Suprapubic skin (tissue), 4 donors: ENCODE results near the gene C14orf93. TPM values are rescaled to one million over a fixed set of nuclear protein-coding genes. Genes with fewer than 3 reads are reported as not detected.
A peak's percentile ranks its signal among the peaks of the same experiment; 100 is the strongest.

Experiments
- DNase-seq, 2 donors: peaks; one replicate each; pipeline ENCODE4 v3.0.0-alpha.2; 2019; ENCODE audit warnings: low spot score in 2 of 2
- H3K27ac ChIP-seq: fragments of 200-600 bp; sonication (generic); one replicate; pipeline ENCODE4 v1.5.1; 2019
- H3K27me3 ChIP-seq: fragments of 200-600 bp; sonication (generic); one replicate; pipeline ENCODE4 v1.5.1; 2019
- H3K36me3 ChIP-seq: fragments of 200-600 bp; sonication (generic); one replicate; pipeline ENCODE4 v1.5.1; 2019
- H3K4me1 ChIP-seq: fragments of 200-600 bp; sonication (generic); one replicate; pipeline ENCODE4 v1.5.1; 2019
- H3K4me3 ChIP-seq: fragments of 200-600 bp; sonication (generic); one replicate; pipeline ENCODE4 v1.5.1; 2019; ENCODE audit warnings: mild to moderate bottlenecking
- H3K9me3 ChIP-seq: fragments of 200-600 bp; sonication (generic); one replicate; pipeline ENCODE4 v1.5.1; 2019
- EP300 ChIP-seq: sonication (generic); formaldehyde crosslinking; IDR thresholded peaks from one replicate; pipeline ENCODE4 v1.6.1; 2017; ENCODE audit warnings: antibody characterized with exemption
- POLR2A ChIP-seq, 2 donors: fragments of 450-650 bp; IDR thresholded peaks; one replicate each; pipeline ENCODE4 v1.6.1; 2017; ENCODE audit warnings: antibody characterized with exemption in 2 of 2, mild to moderate bottlenecking in 2 of 2, moderate library complexity in 2 of 2
- POLR2AphosphoS5 ChIP-seq, 3 donors: sonication (generic); formaldehyde crosslinking; IDR thresholded peaks; one replicate each; pipeline ENCODE4 v1.6.1; 2017; ENCODE audit warnings: antibody characterized with exemption in 3 of 3
- WGBS: methylation state at CpG from one replicate; pipeline ENCODE4 v1.1.5; 2018; 5-methylcytosine and 5-hydroxymethylcytosine counted together
- total RNA-seq, 4 donors: library from RNA; depleted of rRNA; stranded (reverse); fragments of >200 nt; gene quantifications; one replicate each; pipeline ENCODE4 v1.1.0, GENCODE V29; 2016
- TF ChIP-seq, protein P1 (sequence below), 2 donors: fragments of 200-600 bp in 1 of 2; fragments of 450-650 bp in 1 of 2; sonication (generic) in 1 of 2; IDR thresholded peaks; one replicate each; pipeline ENCODE4 v1.5.1; 2016 to 2019; ENCODE audit warnings: antibody characterized with exemption in 2 of 2, mild to moderate bottlenecking in 1 of 2, moderate library complexity in 1 of 2

The C14orf93 gene
- total RNA-seq, 4 donors from 2014 or later: 19.1 to 32.9 (median 24.3) TPM

DNA sequence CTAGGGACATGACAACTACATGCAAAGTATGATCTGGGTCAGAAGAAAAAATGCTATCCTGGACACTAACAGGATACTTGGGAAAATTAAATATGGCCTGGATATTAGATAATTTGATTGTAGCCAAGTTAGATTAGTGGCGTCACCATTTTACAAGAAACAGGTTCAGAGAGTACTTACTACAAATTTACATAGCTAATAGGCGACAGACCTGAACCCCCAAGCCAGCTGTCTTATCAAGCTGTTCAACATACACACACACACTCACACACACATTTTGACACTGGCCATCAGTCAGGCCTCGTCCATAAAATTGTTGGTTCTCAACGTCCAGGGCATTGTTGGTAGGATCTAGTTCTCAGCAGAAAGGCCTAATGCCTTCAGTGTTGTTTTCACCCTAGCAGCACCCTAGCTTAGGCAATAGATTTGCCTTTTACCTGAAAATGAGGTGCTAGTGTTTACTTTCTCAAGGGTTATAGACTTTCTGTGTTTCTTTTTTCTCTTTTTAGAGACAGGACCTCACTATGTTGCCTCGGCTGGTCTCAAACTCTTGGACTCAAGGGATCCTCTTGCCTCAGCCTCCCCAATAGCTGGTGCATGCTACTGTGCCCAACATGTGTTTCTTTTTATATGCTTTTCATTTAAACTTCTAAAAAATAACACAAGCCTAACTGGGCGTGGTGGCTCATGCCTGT lies 3.3 kb upstream of the C14orf93 start:
- H3K4me3 ChIP-seq: no peak overlapping the region
- peaks cover 22% of the 10 kb centered on the region for H3K4me1 ChIP-seq
- no peak overlapping the region for H3K27ac ChIP-seq
- H3K9me3 ChIP-seq: no peaks in the 10 kb centered on the region
- WGBS: 84% methylated on average over 6 of the region's 6 CpGs
- no peaks in the 10 kb centered on the region for H3K36me3 ChIP-seq
- H3K27me3 ChIP-seq: no peaks in the 10 kb centered on the region
- DNase-seq: no peak
- TF ChIP-seq POLR2A (IDR thresholded peaks at IDR 0.05) (no peak), EP300 (no peak), POLR2AphosphoS5 (IDR thresholded peaks at IDR 0.05) (no peak)
- TF ChIP-seq, protein P1, sequence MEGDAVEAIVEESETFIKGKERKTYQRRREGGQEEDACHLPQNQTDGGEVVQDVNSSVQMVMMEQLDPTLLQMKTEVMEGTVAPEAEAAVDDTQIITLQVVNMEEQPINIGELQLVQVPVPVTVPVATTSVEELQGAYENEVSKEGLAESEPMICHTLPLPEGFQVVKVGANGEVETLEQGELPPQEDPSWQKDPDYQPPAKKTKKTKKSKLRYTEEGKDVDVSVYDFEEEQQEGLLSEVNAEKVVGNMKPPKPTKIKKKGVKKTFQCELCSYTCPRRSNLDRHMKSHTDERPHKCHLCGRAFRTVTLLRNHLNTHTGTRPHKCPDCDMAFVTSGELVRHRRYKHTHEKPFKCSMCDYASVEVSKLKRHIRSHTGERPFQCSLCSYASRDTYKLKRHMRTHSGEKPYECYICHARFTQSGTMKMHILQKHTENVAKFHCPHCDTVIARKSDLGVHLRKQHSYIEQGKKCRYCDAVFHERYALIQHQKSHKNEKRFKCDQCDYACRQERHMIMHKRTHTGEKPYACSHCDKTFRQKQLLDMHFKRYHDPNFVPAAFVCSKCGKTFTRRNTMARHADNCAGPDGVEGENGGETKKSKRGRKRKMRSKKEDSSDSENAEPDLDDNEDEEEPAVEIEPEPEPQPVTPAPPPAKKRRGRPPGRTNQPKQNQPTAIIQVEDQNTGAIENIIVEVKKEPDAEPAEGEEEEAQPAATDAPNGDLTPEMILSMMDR (IDR thresholded peaks at IDR 0.05): no peak

DNA sequence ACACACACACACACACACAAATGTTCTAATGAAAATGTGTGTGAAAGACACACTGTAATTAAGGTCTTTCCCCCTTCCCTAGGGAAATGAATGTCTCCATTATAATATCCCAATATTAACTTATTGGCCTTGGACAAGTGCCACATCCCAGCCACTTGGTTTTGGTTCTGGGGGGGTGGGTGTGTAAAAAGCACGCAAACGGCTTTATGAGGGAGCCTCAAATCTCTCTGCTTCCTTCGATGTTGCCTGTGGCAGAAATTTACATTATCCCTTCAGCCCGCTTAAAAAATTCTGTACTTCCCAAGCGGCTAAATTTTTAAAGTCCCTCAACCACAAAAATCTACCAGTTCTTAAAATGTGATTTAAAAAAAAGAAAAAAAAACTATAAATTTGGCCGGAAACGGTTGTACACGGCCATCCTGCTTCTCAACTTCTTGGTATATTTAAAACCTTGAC lies 432 bp downstream of the C14orf93 start:
- DNase-seq: no peak
- Histone ChIP-seq H3K27me3 (no peaks in the 10 kb centered on the region), H3K9me3 (no peaks in the 10 kb centered on the region), H3K4me3 (peak overlapping the region; percentile 63), H3K36me3 (no peaks in the 10 kb centered on the region), H3K4me1 (peaks cover 40% of the 10 kb centered on the region), H3K27ac (peak overlapping the region; percentile 85)
- 7% methylated on average over 8 of the region's 8 CpGs for WGBS
- TF ChIP-seq POLR2A (IDR thresholded peaks at IDR 0.05): no peak
- TF ChIP-seq, protein P1 (IDR thresholded peaks at IDR 0.05): no peak

DNA sequence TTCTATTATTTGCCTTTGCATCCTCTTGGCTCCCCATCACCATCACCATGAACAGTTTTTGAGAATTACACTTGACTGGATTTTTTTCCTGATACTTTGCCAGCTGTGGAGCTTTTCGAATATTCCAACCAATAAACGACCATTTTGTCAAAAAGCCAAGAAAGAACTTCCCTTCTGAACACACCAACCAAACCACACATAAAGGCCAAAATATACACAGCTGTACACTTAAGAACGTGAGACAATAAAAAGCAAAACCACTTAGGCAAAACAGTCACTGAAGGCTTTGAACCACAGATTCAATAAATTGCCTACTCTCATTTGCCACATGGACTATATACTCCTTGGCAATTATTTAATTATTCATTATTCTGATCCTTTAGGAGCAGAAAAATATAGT lies 1.1 kb downstream of the C14orf93 start:
- DNase-seq: no peak
- H3K27me3 ChIP-seq: no peaks in the 10 kb centered on the region
- no peak overlapping the region for H3K27ac ChIP-seq
- H3K4me1 ChIP-seq: peaks cover 40% of the 10 kb centered on the region
- H3K9me3 ChIP-seq: no peaks in the 10 kb centered on the region
- H3K4me3 ChIP-seq: no peak overlapping the region
- no peaks in the 10 kb centered on the region for H3K36me3 ChIP-seq
- TF ChIP-seq, protein P1 (IDR thresholded peaks at IDR 0.05): no peak
- TF ChIP-seq POLR2A (IDR thresholded peaks at IDR 0.05): no peak
- WGBS: 32% methylated on average over 3 of the region's 3 CpGs

GRCh38 chr14:23006544-23007419 lies 3.2 kb downstream of the C14orf93 start:
- Histone ChIP-seq H3K9me3 (no peaks in the 10 kb centered on the region), H3K27ac (peak overlapping the region; percentile 91), H3K4me3 (peak overlapping the region; percentile 67), H3K27me3 (no peaks in the 10 kb centered on the region), H3K4me1 (peaks cover 40% of the 10 kb centered on the region), H3K36me3 (no peaks in the 10 kb centered on the region)
- TF ChIP-seq POLR2A (IDR thresholded peaks at IDR 0.05): peak; percentile 16 to 46
- peak in 2 of 3 donors; percentile 88 to 90 for TF ChIP-seq POLR2AphosphoS5 (IDR thresholded peaks at IDR 0.05)
- TF ChIP-seq, protein P1 (IDR thresholded peaks at IDR 0.05): peak in 1 of 2 donors; percentile 9
- no peak for TF ChIP-seq EP300
- WGBS: 1% methylated on average over 41 of the region's 62 CpGs
- peak; percentile 97 for DNase-seq

DNA sequence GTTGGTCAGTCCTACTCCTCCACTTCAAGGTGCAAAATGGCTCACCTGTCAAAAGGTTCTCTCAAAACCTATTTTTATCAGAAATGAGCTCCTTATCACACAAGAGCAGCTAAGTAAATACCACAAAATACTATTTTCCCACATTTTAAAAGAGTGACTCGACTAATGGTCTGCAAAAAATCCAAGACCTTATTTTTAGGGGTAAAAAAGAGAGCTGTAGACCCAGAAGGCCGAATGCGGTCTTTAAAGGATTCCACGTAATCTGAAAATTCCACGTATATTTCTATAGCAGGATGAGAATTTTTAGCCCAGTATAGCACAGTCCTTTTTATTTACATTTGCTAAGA lies 3.8 kb downstream of the C14orf93 start:
- 59% methylated on average over 5 of the region's 5 CpGs for WGBS
- Histone ChIP-seq H3K36me3 (no peaks in the 10 kb centered on the region), H3K27me3 (no peaks in the 10 kb centered on the region), H3K4me1 (peaks cover 40% of the 10 kb centered on the region), H3K27ac (peak overlapping the region; percentile 91), H3K4me3 (peak overlapping the region; percentile 67), H3K9me3 (no peaks in the 10 kb centered on the region)
- TF ChIP-seq POLR2A (IDR thresholded peaks at IDR 0.05) (no peak), POLR2AphosphoS5 (IDR thresholded peaks at IDR 0.05) (no peak), EP300 (no peak)
- DNase-seq: no peak
